ENCODE measurements around the gene IPMK. TPM values are rescaled to one million over a fixed set of nuclear protein-coding genes. Genes with fewer than 3 reads are reported as not detected.

IPMK gene
- total RNA-seq, 1 donor from 2014 or later, result 5.7 TPM

- DNase-seq (peak; percentile 30), ATAC-seq (no peak)
- TF ChIP-seq CTCF (IDR thresholded peaks at IDR 0.05), result no peak
- Histone ChIP-seq H3K36me3 (no peaks in the 10 kb centered on the region), H3K27ac (no peak overlapping the region), H3K9me3 (no peaks in the 10 kb centered on the region), H3K27me3 (no peaks in the 10 kb centered on the region), H3K4me1 (no peaks in the 10 kb centered on the region), H3K4me3 (no peak overlapping the region)
- intact Hi-C loops (cut with DNase I), result no loop called here
These were observed 58.0 kb downstream of the IPMK start for GRCh38 chr10:58209669-58210068.

- no peak overlapping the region for H3K27ac ChIP-seq
- H3K4me3 ChIP-seq, result no peak overlapping the region
- H3K4me1 ChIP-seq, result no peaks in the 10 kb centered on the region
- TF ChIP-seq CTCF (IDR thresholded peaks at IDR 0.05), result no peak
- H3K36me3 ChIP-seq, result no peaks in the 10 kb centered on the region
- H3K9me3 ChIP-seq, result no peaks in the 10 kb centered on the region
- H3K27me3 ChIP-seq, result no peaks in the 10 kb centered on the region
- ATAC-seq, result no peak
- no peak for DNase-seq
- intact Hi-C loops (cut with DNase I), result no loop called here
These were observed 61.4 kb downstream of the IPMK start for GRCh38 chr10:58206251-58206650.

GRCh38 chr10:58201704-58202103, 66.0 kb downstream of the IPMK start:
- Histone ChIP-seq H3K4me1 (no peaks in the 10 kb centered on the region), H3K9me3 (no peaks in the 10 kb centered on the region), H3K4me3 (no peak overlapping the region), H3K27ac (no peak overlapping the region), H3K36me3 (no peaks in the 10 kb centered on the region), H3K27me3 (no peaks in the 10 kb centered on the region)
- intact Hi-C loops (cut with DNase I), result no loop called here
- DNase-seq (no peak), ATAC-seq (no peak)
- no peak for TF ChIP-seq CTCF (IDR thresholded peaks at IDR 0.05)

GRCh38 chr10:58189269-58189668, 78.4 kb downstream of the IPMK start:
- Histone ChIP-seq H3K27ac (no peak overlapping the region), H3K9me3 (no peaks in the 10 kb centered on the region), H3K4me3 (no peak overlapping the region), H3K4me1 (no peaks in the 10 kb centered on the region), H3K36me3 (no peaks in the 10 kb centered on the region), H3K27me3 (no peaks in the 10 kb centered on the region)
- ATAC-seq (peak; percentile 28), DNase-seq (no peak)
- TF ChIP-seq CTCF (IDR thresholded peaks at IDR 0.05), result no peak
- intact Hi-C loops (cut with DNase I), result no loop called here

- no peak for TF ChIP-seq CTCF (IDR thresholded peaks at IDR 0.05)
- Histone ChIP-seq H3K36me3 (no peaks in the 10 kb centered on the region), H3K9me3 (no peaks in the 10 kb centered on the region), H3K27me3 (no peaks in the 10 kb centered on the region), H3K27ac (no peak overlapping the region), H3K4me1 (no peaks in the 10 kb centered on the region), H3K4me3 (no peak overlapping the region)
- DNase-seq, result no peak
- no peak for ATAC-seq
- intact Hi-C loops (cut with DNase I), result no loop called here
These were observed 83.5 kb downstream of the IPMK start for GRCh38 chr10:58184120-58184670.

GRCh38 chr10:58180666-58181065, 87.0 kb downstream of the IPMK start:
- no peak for TF ChIP-seq CTCF (IDR thresholded peaks at IDR 0.05)
- no peaks in the 10 kb centered on the region for H3K36me3 ChIP-seq
- no peaks in the 10 kb centered on the region for H3K27me3 ChIP-seq
- ATAC-seq (no peak), DNase-seq (no peak)
- H3K4me1 ChIP-seq, result no peaks in the 10 kb centered on the region
- intact Hi-C loops (cut with DNase I), result no loop called here
- H3K27ac ChIP-seq, result no peak overlapping the region
- H3K9me3 ChIP-seq, result no peaks in the 10 kb centered on the region
- no peak overlapping the region for H3K4me3 ChIP-seq
